Astrocyte (in vitro differentiated cells and primary cell): ENCODE measurements around the gene LDAH. TPM values are rescaled to one million over a fixed set of nuclear protein-coding genes. Genes with fewer than 3 reads are reported as not detected.
"Not testable (repeated sequence)": the region's sequence is repeated elsewhere in the genome, so short reads cannot be mapped to it uniquely, and the experiment has no call there.

Source experiments
- DNase-seq: peaks from one replicate; pipeline ENCODE4 v3.0.0-alpha.2; 2010; ENCODE audit warnings: low read depth
- FAIRE-seq: peaks from 2 replicates; lab custom pipeline; 2011; peaks lifted over from hg19 to GRCh38; lab: Jason Lieb, UNC
- H2AFZ ChIP-seq: 2 replicates; pipeline ENCODE4 v1.6.0; 2012; ENCODE audit warnings: low read depth, low read length, inconsistent platforms
- H3K27ac ChIP-seq: 2 replicates; pipeline ENCODE4 v1.5.1; 2011; ENCODE audit warnings: low read depth, low read length, inconsistent platforms
- H3K27me3 ChIP-seq: 2 replicates; pipeline ENCODE4 v1.6.0; 2011; ENCODE audit warnings: low read length, inconsistent platforms; ENCODE audit not compliant: insufficient read depth
- H3K36me3 ChIP-seq: 2 replicates; pipeline ENCODE4 v1.5.1; 2011; ENCODE audit warnings: low read length, inconsistent platforms; ENCODE audit not compliant: insufficient read depth
- H3K4me1 ChIP-seq: 2 replicates; pipeline ENCODE4 v1.5.1; 2011; ENCODE audit warnings: low read length, inconsistent platforms; ENCODE audit not compliant: insufficient read depth
- H3K4me2 ChIP-seq: 2 replicates; pipeline ENCODE4 v1.6.0; 2012; ENCODE audit warnings: low read length, inconsistent platforms
- H3K4me3 ChIP-seq: 2 replicates; pipeline ENCODE4 v1.5.1; 2011; ENCODE audit warnings: low read depth, mild to moderate bottlenecking, low read length, inconsistent platforms; ENCODE audit not compliant: insufficient read depth
- H3K79me2 ChIP-seq: 2 replicates; pipeline ENCODE4 v1.6.0; 2012; ENCODE audit warnings: mild to moderate bottlenecking, low read length, inconsistent platforms; ENCODE audit not compliant: insufficient read depth
- H3K9ac ChIP-seq: 2 replicates; pipeline ENCODE4 v1.6.0; 2012; ENCODE audit warnings: mild to moderate bottlenecking, low read length, inconsistent platforms
- H3K9me3 ChIP-seq: 2 replicates; pipeline ENCODE4 v1.5.1; 2012; ENCODE audit warnings: low read depth, mild to moderate bottlenecking, low read length, inconsistent platforms; ENCODE audit not compliant: insufficient read depth
- H4K20me1 ChIP-seq: 2 replicates; pipeline ENCODE4 v1.6.0; 2012; ENCODE audit warnings: low read length, inconsistent platforms; ENCODE audit not compliant: insufficient read depth
- H3K27ac Mint-ChIP-seq: one replicate; pipeline ENCODE4 v1.8.0; 2021; ENCODE audit warnings: mild to moderate bottlenecking, mixed read lengths; ENCODE audit not compliant: unreplicated experiment
- H3K27me3 Mint-ChIP-seq: one replicate; pipeline ENCODE4 v1.8.0; 2021; ENCODE audit warnings: low read depth, mixed read lengths; ENCODE audit not compliant: unreplicated experiment
- H3K36me3 Mint-ChIP-seq: one replicate; pipeline ENCODE4 v1.8.0; 2021; ENCODE audit warnings: low read depth, mixed read lengths; ENCODE audit not compliant: unreplicated experiment
- H3K4me1 Mint-ChIP-seq: one replicate; pipeline ENCODE4 v1.8.0; 2021; ENCODE audit warnings: low read depth, mixed read lengths; ENCODE audit not compliant: unreplicated experiment
- H3K4me3 Mint-ChIP-seq: one replicate; pipeline ENCODE4 v1.8.0; 2021; ENCODE audit warnings: mild to moderate bottlenecking, moderate library complexity, mixed read lengths; ENCODE audit not compliant: unreplicated experiment
- H3K9me3 Mint-ChIP-seq: one replicate; pipeline ENCODE4 v1.8.0; 2021; ENCODE audit warnings: mild to moderate bottlenecking, mixed read lengths; ENCODE audit not compliant: unreplicated experiment
- EZH2 ChIP-seq: IDR thresholded peaks from 2 replicates; pipeline ENCODE4 v1.6.1; 2012; ENCODE audit warnings: mild to moderate bottlenecking, low read length, inconsistent platforms; ENCODE audit not compliant: insufficient read depth
- total RNA-seq: library from RNA; stranded (reverse); gene quantifications from 2 replicates; pipeline ENCODE4 v1.2.1, GENCODE V29; 2021
- TF ChIP-seq, protein P1 (sequence below): IDR thresholded peaks from 2 replicates; pipeline ENCODE4 v1.5.1; 2011; ENCODE audit warnings: low read depth, mild to moderate bottlenecking, inconsistent platforms, low read length, moderate library complexity; ENCODE audit not compliant: insufficient read depth

Gene LDAH
- total RNA-seq, 1 donor from 2014 or later, result 19.3 TPM

DNA sequence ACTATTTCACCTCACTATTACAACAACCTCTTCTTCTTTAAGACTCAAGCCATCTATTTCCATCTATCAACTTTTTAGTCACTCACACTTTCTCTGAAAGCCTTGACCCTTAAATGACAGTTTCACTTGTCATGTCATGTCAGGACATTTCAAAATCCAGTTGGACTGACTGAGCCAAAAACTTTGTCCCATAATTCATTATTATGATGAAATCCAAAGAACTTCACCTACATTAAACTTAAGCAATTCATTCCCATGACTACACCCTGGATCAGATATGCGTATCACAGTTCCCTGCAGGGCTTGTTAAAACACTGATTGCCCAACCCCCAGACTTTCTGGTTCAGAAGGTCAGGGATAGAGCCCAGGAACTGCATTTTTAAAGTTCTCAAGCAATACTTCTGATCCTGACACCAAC, 26.5 kb downstream of the LDAH start:
- no peaks in the 10 kb centered on the region for H3K9me3 ChIP-seq
- Mint-ChIP-seq H3K9me3 (peaks cover 3% of the 10 kb centered on the region), H3K36me3 (peaks cover 6% of the 10 kb centered on the region), H3K4me1 (peaks cover 12% of the 10 kb centered on the region), H3K27ac (no peak overlapping the region), H3K27me3 (no peaks in the 10 kb centered on the region), H3K4me3 (no peak overlapping the region)
- no peak overlapping the region for H3K4me2 ChIP-seq
- no peak overlapping the region for H2AFZ ChIP-seq
- FAIRE-seq (no peak), DNase-seq (no peak)
- H3K4me1 ChIP-seq, result no peaks in the 10 kb centered on the region
- no peak overlapping the region for H3K27ac ChIP-seq
- no peak overlapping the region for H3K4me3 ChIP-seq
- H3K27me3 ChIP-seq, result no peaks in the 10 kb centered on the region
- peaks cover 6% of the 10 kb centered on the region for H4K20me1 ChIP-seq
- no peaks in the 10 kb centered on the region for H3K36me3 ChIP-seq
- no peak for TF ChIP-seq EZH2
- TF ChIP-seq, protein P1, sequence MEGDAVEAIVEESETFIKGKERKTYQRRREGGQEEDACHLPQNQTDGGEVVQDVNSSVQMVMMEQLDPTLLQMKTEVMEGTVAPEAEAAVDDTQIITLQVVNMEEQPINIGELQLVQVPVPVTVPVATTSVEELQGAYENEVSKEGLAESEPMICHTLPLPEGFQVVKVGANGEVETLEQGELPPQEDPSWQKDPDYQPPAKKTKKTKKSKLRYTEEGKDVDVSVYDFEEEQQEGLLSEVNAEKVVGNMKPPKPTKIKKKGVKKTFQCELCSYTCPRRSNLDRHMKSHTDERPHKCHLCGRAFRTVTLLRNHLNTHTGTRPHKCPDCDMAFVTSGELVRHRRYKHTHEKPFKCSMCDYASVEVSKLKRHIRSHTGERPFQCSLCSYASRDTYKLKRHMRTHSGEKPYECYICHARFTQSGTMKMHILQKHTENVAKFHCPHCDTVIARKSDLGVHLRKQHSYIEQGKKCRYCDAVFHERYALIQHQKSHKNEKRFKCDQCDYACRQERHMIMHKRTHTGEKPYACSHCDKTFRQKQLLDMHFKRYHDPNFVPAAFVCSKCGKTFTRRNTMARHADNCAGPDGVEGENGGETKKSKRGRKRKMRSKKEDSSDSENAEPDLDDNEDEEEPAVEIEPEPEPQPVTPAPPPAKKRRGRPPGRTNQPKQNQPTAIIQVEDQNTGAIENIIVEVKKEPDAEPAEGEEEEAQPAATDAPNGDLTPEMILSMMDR, result no peak
- H3K79me2 ChIP-seq, result peaks cover 3% of the 10 kb centered on the region
- no peak overlapping the region for H3K9ac ChIP-seq

DNA sequence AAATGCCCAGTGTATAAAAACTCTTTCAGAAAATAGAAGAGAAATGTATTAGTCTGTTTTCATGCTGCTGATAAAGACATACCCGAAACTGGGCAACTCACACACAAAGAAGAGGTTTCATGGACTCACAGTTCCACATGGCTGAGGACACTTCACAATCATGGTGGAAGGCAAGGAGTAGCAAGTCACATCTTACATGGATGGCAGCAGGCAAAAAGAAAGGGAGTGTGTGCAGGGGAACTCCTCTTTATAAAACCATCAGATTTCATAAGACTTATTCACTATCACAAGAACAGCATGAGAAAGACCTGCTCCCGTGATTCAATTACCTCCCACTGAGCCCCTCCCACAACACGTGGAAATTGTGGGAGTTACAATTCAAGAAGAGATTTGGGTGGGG, 29.0 kb downstream of the LDAH start:
- not testable (repeated sequence) for H3K36me3 ChIP-seq, H3K4me3 ChIP-seq, H3K27ac Mint-ChIP-seq, H3K9me3 ChIP-seq, H3K9me3 Mint-ChIP-seq, H3K27ac ChIP-seq, H3K36me3 Mint-ChIP-seq, H3K27me3 Mint-ChIP-seq, H3K9ac ChIP-seq, H3K79me2 ChIP-seq, H4K20me1 ChIP-seq, DNase-seq, FAIRE-seq, H2AFZ ChIP-seq, H3K4me1 ChIP-seq, H3K4me3 Mint-ChIP-seq, H3K27me3 ChIP-seq, H3K4me2 ChIP-seq
- peaks cover 12% of the 10 kb centered on the region for H3K4me1 Mint-ChIP-seq

DNA sequence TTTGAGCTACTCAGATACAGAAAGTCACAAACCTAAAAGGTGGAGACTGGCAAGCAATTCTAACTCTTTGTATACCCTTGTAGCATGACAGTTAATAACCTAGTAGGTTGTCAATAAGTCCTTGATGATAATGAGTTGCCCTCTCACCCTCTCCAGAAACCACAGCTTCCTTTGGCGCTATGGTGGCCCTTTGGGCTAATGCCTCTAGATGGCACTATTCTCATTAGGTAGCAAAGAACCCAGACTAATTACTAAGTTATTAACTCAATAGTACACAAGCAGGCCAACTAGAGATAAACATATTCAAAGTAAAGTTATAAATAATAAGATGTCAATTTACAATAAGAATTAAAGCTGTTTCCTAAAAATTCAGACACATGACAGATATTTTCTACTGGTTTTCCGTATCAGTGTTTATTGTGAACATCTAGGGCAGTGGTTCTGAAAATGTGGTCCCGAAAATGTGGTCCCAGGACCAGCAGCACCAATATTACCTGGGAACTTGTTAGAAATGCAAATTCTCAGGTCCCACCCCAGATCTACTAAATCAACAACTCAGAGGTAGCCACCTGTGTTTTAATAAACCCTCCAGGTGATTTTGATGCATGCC, 41.1 kb downstream of the LDAH start:
- H3K4me2 ChIP-seq, result no peak overlapping the region
- no peaks in the 10 kb centered on the region for H3K36me3 ChIP-seq
- H3K27ac Mint-ChIP-seq, result no peak overlapping the region
- FAIRE-seq, result no peak
- no peaks in the 10 kb centered on the region for H3K4me1 ChIP-seq
- peaks cover 3% of the 10 kb centered on the region for H3K36me3 Mint-ChIP-seq
- H3K27me3 Mint-ChIP-seq, result no peaks in the 10 kb centered on the region
- H3K9ac ChIP-seq, result no peak overlapping the region
- no peaks in the 10 kb centered on the region for H3K9me3 Mint-ChIP-seq
- H3K79me2 ChIP-seq, result no peaks in the 10 kb centered on the region
- no peaks in the 10 kb centered on the region for H3K27me3 ChIP-seq
- DNase-seq, result no peak
- no peak overlapping the region for H3K27ac ChIP-seq
- H3K4me1 Mint-ChIP-seq, result no peaks in the 10 kb centered on the region
- no peaks in the 10 kb centered on the region for H3K9me3 ChIP-seq
- H3K4me3 Mint-ChIP-seq, result no peak overlapping the region
- TF ChIP-seq, protein P1, result peak; percentile 48
- TF ChIP-seq EZH2, result no peak
- no peak overlapping the region for H2AFZ ChIP-seq
- H3K4me3 ChIP-seq, result no peak overlapping the region
- H4K20me1 ChIP-seq, result no peaks in the 10 kb centered on the region
